ENCODE results near the gene HPN.
"Not testable (repeated sequence)": the region's sequence is repeated elsewhere in the genome, so short reads cannot be mapped to it uniquely, and the experiment has no call there.

The HPN gene

DNA sequence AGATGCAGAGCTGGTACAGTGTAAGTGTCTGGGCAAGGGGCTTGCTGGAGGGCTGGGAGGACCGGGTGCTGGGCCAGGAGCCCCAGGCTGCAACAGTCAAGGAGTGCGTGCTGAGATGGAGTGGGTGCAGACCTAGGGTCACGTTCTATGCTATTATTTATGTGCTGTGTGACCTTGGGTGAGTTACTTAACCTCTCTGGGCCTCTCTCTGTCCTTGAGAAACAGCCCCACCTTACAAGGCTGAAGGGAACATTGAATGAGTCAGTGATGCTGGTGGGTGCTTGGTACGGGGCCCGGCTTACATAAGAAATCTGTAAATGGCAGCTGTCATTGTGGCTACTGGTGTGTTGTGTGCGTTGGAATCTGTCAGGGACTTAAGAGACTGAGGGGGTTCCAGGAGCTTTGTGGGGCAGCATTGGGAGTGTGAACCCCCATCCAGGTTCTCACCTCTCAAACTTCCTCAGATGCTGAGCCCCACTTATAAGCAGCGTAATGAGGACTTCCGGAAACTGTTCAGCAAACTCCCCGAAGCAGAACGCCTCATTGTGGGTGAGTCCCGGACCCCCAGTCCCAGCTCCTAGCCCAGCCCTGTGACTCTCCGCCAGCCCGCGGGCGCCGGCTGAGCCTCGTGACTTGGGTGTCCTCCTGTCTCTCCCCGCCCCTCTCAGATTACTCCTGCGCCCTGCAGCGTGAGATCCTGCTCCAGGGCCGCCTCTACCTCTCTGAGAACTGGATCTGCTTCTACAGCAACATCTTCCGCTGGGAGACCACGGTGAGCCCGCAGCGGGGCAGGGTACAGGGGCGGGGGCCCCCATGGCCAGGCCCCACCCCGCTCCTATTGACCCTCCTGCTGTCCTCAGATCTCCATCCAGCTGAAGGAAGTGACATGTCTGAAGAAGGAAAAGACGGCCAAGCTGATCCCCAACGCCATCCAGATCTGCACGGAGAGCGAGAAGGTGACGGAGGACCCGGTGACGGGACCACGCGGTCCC lies 31.8 kb upstream of the HPN start:
- Histone ChIP-seq H3K27ac (ENCODE audit: low read depth, low read length) (no peak overlapping the region), H3K9me3 (ENCODE audit: control insufficient read depth, insufficient read depth, low read length) (no peaks in the 10 kb centered on the region), H3K27me3 (ENCODE audit: control insufficient read depth, insufficient read depth, low read length) (no peaks in the 10 kb centered on the region), H3K4me3 (ENCODE audit: low read depth, low read length) (no peak overlapping the region), H3K4me1 (ENCODE audit: control insufficient read depth, insufficient read depth, low read length) (no peaks in the 10 kb centered on the region), H3K36me3 (ENCODE audit: control insufficient read depth, insufficient read depth, low read length) (peaks cover 80% of the 10 kb centered on the region), H3K9ac (ENCODE audit: low read depth, low read length) (no peak overlapping the region)

DNA sequence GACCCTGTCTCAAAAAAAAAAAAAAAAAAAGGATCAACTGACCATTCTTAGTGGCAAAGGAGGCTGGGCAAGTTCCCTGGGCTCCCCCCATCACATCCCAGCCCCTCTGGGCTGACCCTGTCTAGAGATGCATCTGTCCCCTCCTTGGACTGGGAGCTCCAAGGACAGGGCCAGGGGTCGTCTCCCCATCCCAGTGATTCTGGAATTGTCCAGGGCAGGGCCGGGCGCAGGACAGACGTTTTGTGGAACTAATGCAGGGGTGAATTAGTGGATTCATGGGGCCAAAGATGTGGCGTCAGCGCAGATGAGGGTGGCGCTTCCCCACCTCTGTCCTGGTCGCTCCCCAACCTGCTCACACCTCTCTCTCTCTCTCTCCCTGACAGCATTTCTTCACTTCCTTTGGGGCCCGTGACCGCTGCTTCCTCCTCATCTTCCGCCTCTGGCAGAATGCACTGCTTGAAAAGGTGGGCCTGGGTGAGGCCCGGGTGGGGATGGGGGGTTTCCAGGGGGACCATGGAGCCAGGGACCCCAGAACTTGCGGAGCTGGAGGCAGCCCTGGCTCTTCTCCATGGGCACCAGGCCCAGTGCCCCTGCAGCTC lies 30.3 kb upstream of the HPN start:
- Histone ChIP-seq H3K36me3 (ENCODE audit: control insufficient read depth, insufficient read depth, low read length) (peaks cover 85% of the 10 kb centered on the region), H3K27ac (ENCODE audit: low read depth, low read length) (no peak overlapping the region), H3K4me1 (ENCODE audit: control insufficient read depth, insufficient read depth, low read length) (no peaks in the 10 kb centered on the region), H3K9me3 (ENCODE audit: control insufficient read depth, insufficient read depth, low read length) (no peaks in the 10 kb centered on the region), H3K4me3 (ENCODE audit: low read depth, low read length) (no peak overlapping the region), H3K9ac (ENCODE audit: low read depth, low read length) (no peak overlapping the region), H3K27me3 (ENCODE audit: control insufficient read depth, insufficient read depth, low read length) (no peaks in the 10 kb centered on the region)

DNA sequence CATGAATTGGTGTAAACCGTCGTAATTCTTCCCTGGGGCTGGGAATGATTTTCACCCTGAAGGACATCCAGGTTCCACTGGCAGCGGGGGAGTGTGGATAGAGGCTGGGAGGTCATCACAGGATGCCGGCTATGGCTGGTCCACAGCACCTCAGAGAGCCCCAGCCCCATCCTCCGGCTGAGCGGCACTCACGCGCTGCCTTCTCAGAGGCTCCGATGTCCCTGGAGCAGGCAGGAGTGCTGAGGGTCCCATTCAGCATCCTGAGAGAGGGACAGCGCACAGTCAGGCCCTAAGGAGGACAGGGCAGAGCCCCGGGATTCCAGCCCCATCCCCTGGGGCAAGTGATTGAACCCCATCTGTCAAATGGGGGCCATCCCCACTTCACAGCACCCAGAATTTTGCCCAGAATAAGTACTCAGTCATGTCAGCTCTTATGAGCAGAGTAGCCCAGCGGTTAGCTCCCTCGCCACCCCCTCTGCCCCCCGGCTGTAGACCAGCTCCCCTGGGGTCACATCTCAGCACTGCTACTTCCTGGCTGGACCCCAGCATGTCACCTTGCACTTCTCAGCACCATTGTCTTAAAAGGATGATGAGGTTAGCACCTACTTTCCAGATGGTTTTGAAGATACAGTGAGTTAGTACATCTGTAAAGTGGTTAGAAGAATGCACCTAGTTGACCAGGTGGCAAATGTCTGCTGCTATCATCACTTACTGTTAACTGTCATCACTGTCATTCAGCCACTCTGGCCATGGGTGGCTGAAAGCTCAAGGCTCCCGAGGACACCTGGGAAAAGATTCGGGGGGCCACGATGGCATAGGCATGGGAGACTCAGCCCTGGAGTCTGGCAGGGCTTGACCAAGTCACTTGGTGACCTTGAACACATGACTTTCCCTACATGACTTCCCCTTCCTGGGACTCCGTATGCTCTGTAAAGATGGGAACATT lies 29.5 kb upstream of the HPN start:
- no peaks in the 10 kb centered on the region for H3K27me3 ChIP-seq (ENCODE audit: control insufficient read depth, insufficient read depth, low read length)
- no peaks in the 10 kb centered on the region for H3K9me3 ChIP-seq (ENCODE audit: control insufficient read depth, insufficient read depth, low read length)
- no peaks in the 10 kb centered on the region for H3K4me1 ChIP-seq (ENCODE audit: control insufficient read depth, insufficient read depth, low read length)
- H3K9ac ChIP-seq (ENCODE audit: low read depth, low read length): no peak overlapping the region
- H3K27ac ChIP-seq (ENCODE audit: low read depth, low read length): no peak overlapping the region
- H3K36me3 ChIP-seq (ENCODE audit: control insufficient read depth, insufficient read depth, low read length): peaks cover 83% of the 10 kb centered on the region
- no peak overlapping the region for H3K4me3 ChIP-seq (ENCODE audit: low read depth, low read length)

DNA sequence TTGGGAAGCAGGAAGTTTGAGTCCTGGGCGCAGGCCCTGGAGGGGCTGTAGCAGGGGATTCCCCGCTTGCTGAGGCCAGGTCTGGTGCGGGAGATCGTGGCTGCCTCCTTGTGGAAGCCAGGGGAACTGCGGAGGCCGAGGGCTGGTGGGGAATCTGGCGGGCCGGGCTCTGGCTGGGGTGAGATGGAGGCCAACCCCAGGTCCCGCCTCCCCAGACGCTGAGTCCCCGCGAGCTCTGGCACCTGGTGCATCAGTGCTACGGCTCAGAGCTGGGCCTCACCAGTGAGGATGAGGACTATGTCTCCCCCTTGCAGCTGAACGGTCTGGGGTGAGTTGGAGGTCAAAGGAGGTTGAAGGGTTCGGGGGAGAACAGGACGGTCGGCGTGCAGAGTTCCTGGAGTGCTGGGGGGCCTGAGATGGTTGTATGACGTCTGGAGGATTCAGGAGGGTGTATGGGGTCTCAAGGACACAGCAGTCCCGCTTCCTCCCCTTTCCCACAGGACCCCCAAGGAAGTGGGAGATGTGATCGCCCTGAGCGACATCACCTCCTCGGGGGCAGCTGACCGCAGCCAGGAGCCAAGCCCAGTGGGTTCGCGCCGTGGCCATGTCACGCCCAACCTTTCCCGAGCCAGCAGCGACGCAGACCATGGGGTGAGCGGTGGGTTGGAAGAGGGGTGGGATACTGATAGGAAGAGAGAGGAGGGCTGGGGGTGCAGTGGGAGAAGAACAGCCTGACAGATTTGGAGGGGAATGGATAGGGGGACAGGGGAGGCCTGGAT lies 28.3 kb upstream of the HPN start:
- H3K9me3 ChIP-seq (ENCODE audit: control insufficient read depth, insufficient read depth, low read length): no peaks in the 10 kb centered on the region
- H3K4me1 ChIP-seq (ENCODE audit: control insufficient read depth, insufficient read depth, low read length): no peaks in the 10 kb centered on the region
- no peak overlapping the region for H3K4me3 ChIP-seq (ENCODE audit: low read depth, low read length)
- H3K9ac ChIP-seq (ENCODE audit: low read depth, low read length): no peak overlapping the region
- peaks cover 94% of the 10 kb centered on the region for H3K36me3 ChIP-seq (ENCODE audit: control insufficient read depth, insufficient read depth, low read length)
- H3K27me3 ChIP-seq (ENCODE audit: control insufficient read depth, insufficient read depth, low read length): no peaks in the 10 kb centered on the region
- no peak overlapping the region for H3K27ac ChIP-seq (ENCODE audit: low read depth, low read length)

DNA sequence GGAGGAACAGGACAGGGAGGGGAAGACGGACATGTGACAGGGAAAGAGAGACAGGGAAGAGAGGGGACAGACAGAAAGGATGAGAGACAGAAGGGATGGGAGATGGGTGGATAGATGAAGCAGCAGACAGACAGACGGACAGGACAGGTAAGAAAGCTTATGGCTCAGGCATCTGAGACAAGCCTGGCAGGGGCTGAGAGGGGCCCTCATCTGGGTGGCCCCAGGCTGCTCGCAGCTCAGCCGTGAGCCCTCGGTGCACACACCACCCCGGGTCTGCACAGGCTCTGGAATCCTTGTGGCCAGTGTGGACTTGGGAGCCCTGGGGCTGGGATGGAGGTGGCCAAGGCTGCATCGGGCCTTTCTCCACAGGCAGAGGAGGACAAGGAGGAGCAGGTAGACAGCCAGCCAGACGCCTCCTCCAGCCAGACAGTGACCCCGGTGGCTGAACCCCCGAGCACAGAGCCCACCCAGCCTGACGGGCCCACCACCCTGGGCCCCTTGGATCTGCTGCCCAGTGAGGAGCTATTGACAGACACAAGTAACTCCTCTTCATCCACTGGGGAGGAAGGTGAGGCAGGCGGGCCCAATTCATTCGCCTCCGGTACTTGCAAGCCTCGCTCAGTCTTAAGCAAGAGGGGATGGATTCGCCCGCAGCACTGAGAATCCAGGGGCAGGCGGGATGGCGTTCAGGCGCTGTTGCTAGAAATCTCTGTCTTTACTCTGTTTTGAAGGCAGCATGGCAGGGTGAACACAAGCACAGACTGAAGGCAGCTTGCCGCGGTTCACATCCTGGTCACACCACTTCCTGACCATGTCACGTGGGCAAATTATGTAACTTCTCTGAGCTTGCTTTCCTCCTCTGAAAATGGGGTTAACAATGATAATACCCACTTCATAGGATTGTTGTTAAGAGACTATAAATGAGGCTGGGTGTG lies 27.4 kb upstream of the HPN start:
- no peaks in the 10 kb centered on the region for H3K27me3 ChIP-seq (ENCODE audit: control insufficient read depth, insufficient read depth, low read length)
- H3K27ac ChIP-seq (ENCODE audit: low read depth, low read length): no peak overlapping the region
- no peaks in the 10 kb centered on the region for H3K9me3 ChIP-seq (ENCODE audit: control insufficient read depth, insufficient read depth, low read length)
- no peak overlapping the region for H3K9ac ChIP-seq (ENCODE audit: low read depth, low read length)
- H3K4me3 ChIP-seq (ENCODE audit: low read depth, low read length): no peak overlapping the region
- H3K4me1 ChIP-seq (ENCODE audit: control insufficient read depth, insufficient read depth, low read length): no peaks in the 10 kb centered on the region
- H3K36me3 ChIP-seq (ENCODE audit: control insufficient read depth, insufficient read depth, low read length): peaks cover 94% of the 10 kb centered on the region

DNA sequence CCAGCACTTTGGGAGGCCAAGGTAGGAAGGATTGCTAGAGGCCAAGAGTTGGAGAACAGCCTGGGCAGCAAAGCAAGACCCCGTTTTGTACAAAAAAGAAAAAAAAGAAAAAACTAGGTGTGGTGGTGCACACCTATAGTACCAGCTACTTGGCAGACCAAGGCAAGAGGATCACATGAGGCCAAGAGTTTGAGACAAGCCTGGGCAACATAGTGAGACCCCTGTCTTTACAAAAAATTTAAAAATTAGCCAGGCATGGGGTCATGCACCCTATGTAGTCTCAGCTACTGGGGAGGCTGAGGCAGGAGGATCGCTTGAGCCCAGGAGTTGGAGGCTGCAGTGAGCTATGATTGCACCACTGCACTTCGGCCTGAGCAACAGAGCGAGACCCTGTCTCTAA lies 26.7 kb upstream of the HPN start:
- not testable (repeated sequence) for H3K9me3 ChIP-seq (ENCODE audit: control insufficient read depth, insufficient read depth, low read length); H3K4me3 ChIP-seq (ENCODE audit: low read depth, low read length); H3K27me3 ChIP-seq (ENCODE audit: control insufficient read depth, insufficient read depth, low read length); H3K9ac ChIP-seq (ENCODE audit: low read depth, low read length); H3K4me1 ChIP-seq (ENCODE audit: control insufficient read depth, insufficient read depth, low read length); H3K27ac ChIP-seq (ENCODE audit: low read depth, low read length)
- H3K36me3 ChIP-seq (ENCODE audit: control insufficient read depth, insufficient read depth, low read length): peaks cover 94% of the 10 kb centered on the region

DNA sequence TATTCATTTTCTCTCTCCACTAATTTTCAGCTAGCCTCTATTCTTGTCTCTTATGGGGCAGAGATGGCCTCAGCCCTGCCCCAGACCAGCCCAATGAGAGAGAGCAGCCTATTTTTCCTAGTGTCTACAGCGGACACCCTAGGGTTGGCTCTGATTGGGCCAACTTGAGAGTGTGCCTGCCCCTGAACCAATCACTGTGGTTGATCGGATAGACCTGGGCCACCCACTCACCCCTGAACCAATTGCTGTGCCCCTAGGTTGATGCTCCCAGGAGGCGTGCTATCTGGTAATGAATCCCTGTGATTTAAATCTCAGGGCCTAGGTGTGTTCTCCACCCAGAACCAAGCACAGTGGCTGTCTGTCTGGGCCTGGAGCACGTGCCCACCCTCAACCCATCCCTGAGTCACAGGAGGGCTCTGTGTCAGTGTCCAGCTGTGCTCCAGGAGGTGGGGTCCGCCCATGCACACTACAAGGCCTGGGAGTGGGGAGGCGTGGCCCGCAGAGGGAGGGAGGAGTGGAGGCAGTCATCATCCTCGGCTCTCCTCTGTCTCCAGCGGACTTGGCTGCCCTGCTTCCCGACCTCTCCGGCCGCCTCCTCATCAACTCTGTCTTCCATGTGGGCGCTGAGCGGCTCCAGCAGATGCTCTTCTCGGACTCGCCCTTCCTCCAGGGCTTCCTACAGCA lies 26.1 kb upstream of the HPN start:
- Histone ChIP-seq H3K4me3 (ENCODE audit: low read depth, low read length) (no peak overlapping the region), H3K9ac (ENCODE audit: low read depth, low read length) (no peak overlapping the region), H3K27me3 (ENCODE audit: control insufficient read depth, insufficient read depth, low read length) (no peaks in the 10 kb centered on the region), H3K4me1 (ENCODE audit: control insufficient read depth, insufficient read depth, low read length) (no peaks in the 10 kb centered on the region), H3K9me3 (ENCODE audit: control insufficient read depth, insufficient read depth, low read length) (no peaks in the 10 kb centered on the region), H3K36me3 (ENCODE audit: control insufficient read depth, insufficient read depth, low read length) (peaks cover 94% of the 10 kb centered on the region), H3K27ac (ENCODE audit: low read depth, low read length) (no peak overlapping the region)

DNA sequence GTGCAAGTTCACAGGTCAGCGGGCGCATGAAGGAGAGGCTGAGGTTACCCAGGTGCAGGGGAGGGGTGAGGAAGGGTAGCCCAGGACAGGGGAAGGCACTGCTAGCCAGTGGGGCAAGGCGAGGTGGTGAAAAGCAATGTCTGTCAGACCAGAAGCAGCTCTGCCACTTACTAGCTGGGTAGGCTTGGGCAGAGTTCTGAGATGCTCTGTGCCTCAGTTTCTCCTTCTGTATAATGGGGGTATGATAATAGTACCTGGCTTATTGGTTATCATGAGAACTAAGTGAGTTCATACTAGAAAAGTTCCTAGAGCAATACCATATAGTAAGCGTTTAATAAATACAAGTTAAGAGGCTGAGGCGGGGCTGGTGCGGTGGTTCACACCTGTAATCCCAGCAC lies 25.6 kb upstream of the HPN start:
- H3K9ac ChIP-seq (ENCODE audit: low read depth, low read length): no peak overlapping the region
- H3K4me3 ChIP-seq (ENCODE audit: low read depth, low read length): no peak overlapping the region
- H3K9me3 ChIP-seq (ENCODE audit: control insufficient read depth, insufficient read depth, low read length): no peaks in the 10 kb centered on the region
- peaks cover 94% of the 10 kb centered on the region for H3K36me3 ChIP-seq (ENCODE audit: control insufficient read depth, insufficient read depth, low read length)
- no peaks in the 10 kb centered on the region for H3K27me3 ChIP-seq (ENCODE audit: control insufficient read depth, insufficient read depth, low read length)
- no peaks in the 10 kb centered on the region for H3K4me1 ChIP-seq (ENCODE audit: control insufficient read depth, insufficient read depth, low read length)
- no peak overlapping the region for H3K27ac ChIP-seq (ENCODE audit: low read depth, low read length)

DNA sequence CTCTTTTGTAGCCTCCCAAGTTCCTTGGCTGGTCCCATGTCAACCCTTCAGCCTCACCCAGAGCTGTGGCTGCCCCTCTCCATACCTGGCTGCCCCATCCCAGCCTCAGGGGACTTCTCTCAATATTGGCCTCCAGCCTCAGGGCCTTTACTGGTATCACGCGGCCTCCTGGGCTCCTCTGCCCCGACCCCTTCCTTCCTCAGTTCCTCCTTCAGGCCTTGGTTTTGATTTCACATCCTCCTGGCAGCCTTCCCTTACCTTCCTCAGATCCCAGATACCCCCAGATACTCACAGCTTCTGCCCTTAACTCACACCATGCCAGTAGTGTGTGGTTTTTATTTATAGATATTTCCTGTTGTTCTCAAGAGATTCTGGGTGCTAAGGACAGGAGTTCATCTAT lies 24.0 kb upstream of the HPN start:
- no peaks in the 10 kb centered on the region for H3K4me1 ChIP-seq (ENCODE audit: control insufficient read depth, insufficient read depth, low read length)
- H3K27me3 ChIP-seq (ENCODE audit: control insufficient read depth, insufficient read depth, low read length): no peaks in the 10 kb centered on the region
- H3K9ac ChIP-seq (ENCODE audit: low read depth, low read length): no peak overlapping the region
- no peak overlapping the region for H3K27ac ChIP-seq (ENCODE audit: low read depth, low read length)
- H3K4me3 ChIP-seq (ENCODE audit: low read depth, low read length): no peak overlapping the region
- H3K9me3 ChIP-seq (ENCODE audit: control insufficient read depth, insufficient read depth, low read length): no peaks in the 10 kb centered on the region
- H3K36me3 ChIP-seq (ENCODE audit: control insufficient read depth, insufficient read depth, low read length): peaks cover 94% of the 10 kb centered on the region
